Activated effector memory CD4-positive, alpha-beta T cell treated with Interleukin-2 at 50 U/mL for 16 hours (primary cell): Measurements from ENCODE around the gene GMDS.

ENCODE experiments used
- DNase-seq: peaks from one replicate; pipeline ENCODE4 v3.0.0-alpha.2; 2020

The GMDS gene

DNA sequence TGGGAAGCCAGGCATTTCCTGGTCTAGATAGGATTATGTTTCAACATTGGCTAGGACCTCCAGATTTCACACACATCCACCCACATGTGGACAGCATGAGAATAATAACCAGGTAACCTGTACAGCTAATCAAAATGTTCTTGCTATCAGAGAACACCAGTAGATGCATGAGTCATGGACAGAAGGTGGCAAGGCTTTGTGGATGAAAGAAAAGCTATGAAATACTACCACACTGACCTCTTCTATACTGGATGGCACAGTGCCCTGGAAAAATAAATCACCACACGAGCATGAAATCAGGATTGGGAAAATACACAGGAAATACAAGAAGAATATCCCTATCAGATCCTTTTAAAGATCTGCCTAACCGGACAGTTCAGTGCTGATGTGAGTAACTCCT lies 113.0 kb downstream of the GMDS start:
- no peak for DNase-seq

GRCh38 chr6:2129182-2129621 lies 116.2 kb downstream of the GMDS start:
- no peak for DNase-seq

DNA sequence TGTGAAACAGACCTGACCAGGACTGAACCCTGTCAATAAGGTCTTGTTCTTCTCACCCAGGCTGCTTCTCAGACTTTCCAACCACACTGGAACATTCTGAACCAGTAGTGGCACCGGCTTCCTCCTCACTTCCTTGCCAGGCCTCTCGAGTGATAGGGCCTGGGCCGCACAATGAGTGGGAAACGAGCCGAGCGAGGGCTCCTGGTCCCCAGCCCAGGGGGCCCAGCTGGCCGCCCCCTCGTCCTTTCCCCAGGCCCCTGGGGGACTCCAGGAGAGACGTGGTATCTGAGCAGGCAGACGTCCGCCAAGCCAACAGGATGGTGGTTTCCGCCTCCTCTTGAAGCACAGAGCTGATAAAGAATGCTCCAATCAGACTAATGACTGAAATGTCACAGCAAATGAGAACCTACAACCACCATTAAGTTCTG lies 117.9 kb downstream of the GMDS start:
- no peak for DNase-seq

- no peak for DNase-seq
These were observed 119.1 kb downstream of the GMDS start for GRCh38 chr6:2126351-2126750.

- DNase-seq: no peak
These were observed 120.2 kb downstream of the GMDS start for GRCh38 chr6:2125158-2125557.

- no peak for DNase-seq
These were observed 121.1 kb downstream of the GMDS start for GRCh38 chr6:2124260-2124709.

DNA sequence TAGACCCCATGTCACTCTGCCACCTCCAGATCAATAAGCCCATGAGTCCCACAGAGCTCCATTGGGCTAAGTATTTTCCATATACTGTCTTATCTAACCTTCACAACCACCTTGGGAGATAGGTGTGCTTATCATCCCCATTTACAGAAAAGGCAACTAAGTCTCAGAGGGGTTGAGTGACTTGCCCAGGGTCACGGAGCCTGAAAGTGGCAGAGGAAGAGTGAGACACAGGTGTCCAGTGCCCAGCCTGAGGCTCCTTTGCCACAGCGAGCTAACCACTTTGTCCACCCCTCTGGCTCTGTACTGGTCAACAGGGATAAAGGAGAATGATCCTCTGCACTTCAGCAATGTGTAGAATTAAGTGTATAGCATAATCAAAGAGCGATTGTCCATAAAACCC lies 124.5 kb downstream of the GMDS start:
- no peak for DNase-seq

- DNase-seq: no peak
These were observed 126.1 kb downstream of the GMDS start for GRCh38 chr6:2119275-2119674.

DNA sequence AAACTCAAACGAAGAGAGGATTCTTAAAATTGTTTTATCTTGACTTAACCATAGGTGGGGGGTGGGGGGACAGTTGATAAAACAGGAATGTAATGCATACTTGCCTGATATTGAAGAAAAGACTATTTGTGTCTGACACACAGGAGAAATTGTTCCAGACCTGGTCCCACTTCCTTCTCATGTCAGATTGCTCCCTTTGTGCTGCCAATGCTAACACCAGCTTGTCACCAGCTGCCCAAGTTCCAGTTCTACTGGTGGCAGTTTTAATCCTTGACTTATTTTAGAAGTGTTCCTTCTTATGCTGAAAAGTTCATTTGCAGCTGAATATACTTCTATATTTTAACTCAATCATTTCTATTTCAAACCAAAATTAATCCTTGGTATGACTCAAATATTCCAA lies 127.3 kb downstream of the GMDS start:
- no peak for DNase-seq

GRCh38 chr6:2117447-2117846 lies 128.0 kb downstream of the GMDS start:
- no peak for DNase-seq

GRCh38 chr6:2116496-2116895 lies 128.9 kb downstream of the GMDS start:
- DNase-seq: no peak

GRCh38 chr6:2114100-2114499 lies 131.3 kb downstream of the GMDS start:
- no peak for DNase-seq

- no peak for DNase-seq
These were observed 134.2 kb downstream of the GMDS start for GRCh38 chr6:2111162-2111677.

DNA sequence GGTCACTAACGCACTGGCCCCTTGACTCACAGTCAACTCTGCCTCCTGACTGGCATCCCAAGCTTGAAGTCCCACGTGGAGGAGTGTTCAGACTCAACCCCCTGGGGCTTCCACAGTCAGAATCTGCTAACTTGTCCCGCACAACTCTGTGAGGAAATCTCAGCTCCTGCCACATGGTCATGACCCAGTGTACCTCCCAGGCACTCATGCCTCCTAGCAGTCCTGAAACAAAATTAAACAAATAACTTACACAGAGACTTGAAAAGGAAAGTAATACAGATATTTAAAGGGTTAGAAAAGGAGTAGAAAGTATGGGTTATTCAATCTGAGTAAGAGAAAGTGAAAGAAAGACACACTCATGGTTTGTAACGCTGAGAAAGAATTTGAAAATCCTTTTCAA lies 134.9 kb downstream of the GMDS start:
- DNase-seq: no peak

- no peak for DNase-seq
These were observed 135.6 kb downstream of the GMDS start for GRCh38 chr6:2109796-2110195.

DNA sequence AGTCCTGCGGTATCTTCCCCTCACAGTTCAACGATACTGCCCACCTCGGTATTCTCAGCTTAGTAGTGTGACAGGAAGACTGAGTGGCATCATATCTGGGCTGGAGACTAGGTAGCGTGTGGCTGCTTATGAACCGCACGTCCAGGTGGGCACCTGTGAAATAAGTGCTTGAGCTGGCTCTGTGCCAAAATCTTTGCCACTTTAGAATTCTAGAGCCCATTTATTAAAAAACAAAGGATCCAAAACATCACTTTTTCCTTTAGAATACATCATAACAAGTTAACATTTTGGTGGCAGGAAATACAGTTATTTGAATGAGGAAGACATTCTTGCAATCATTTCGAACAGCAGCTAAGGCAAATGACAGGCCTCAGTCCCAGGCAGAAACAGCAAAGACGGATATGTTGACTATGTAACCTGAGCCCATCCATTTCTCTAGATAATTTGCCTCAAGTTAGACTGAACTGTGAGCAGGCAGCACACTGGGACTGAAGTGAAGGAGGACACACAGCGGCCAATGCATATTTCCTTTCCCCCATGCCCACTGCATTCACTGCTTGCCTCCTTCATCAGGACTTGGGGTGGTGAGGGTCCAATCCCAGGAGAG lies 136.6 kb downstream of the GMDS start:
- DNase-seq: no peak

DNA sequence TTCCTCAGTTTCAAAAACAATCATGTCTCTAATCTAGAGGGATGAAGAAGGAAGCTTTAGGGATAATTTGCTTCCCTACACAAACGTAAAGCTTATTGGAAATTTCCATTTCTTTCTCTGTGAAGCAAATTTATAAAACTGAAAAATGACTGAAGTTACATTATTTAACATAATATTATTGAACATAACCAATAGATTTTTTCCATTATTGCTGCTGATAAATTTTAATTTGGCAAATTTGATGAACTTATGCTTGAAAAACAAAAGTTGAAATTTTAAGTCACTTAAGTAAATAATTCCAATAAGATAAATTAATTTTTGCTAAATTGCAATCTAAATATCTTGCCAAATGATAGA lies 140.9 kb downstream of the GMDS start:
- DNase-seq: no peak

- no peak for DNase-seq
These were observed 141.5 kb downstream of the GMDS start for GRCh38 chr6:2103765-2104523.

DNA sequence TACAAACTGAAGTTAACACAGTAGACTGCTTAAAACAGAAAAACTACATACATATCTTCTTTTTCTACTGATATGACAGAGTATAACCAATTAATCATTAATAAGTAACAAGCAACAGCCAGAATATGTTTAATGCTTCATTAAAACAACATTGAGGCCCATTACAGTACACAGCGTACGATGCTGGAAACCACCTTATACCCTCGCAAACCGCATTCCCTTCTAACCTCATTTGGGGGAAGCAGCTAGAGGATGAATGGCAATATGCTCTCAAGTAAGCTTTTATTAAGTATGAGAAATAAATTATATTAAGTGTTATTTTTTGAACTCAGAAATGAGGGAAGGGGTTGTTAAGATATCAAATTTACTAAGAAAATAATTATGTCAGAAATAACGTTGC lies 142.4 kb downstream of the GMDS start:
- DNase-seq: no peak

DNA sequence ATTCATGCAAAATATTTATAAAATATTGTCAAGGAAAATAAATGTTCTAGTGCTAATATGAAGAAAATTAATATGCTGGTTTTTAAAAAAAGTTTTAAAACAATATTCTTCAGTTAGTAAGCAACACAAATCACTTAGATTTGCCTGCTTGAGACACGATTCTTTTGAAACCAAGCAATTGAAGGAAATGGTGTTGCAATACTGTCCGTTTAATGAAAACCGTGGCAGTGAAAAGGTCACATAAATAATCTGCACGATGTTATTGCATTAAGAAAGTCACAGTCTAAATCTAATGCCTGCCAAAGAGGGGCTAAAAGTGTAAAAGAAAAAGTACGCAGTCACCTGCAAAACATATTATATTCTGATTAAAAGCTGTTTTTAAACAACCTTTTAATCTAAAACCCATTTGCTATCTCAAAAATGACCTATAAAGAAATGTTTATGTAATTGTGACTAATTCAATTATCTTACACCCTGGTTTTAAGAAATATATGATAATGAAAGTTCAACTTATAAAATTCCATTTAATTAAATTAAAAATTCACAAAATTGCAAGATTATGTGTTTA lies 143.0 kb downstream of the GMDS start:
- DNase-seq: no peak

GRCh38 chr6:2101213-2101612 lies 144.2 kb downstream of the GMDS start:
- no peak for DNase-seq

DNA sequence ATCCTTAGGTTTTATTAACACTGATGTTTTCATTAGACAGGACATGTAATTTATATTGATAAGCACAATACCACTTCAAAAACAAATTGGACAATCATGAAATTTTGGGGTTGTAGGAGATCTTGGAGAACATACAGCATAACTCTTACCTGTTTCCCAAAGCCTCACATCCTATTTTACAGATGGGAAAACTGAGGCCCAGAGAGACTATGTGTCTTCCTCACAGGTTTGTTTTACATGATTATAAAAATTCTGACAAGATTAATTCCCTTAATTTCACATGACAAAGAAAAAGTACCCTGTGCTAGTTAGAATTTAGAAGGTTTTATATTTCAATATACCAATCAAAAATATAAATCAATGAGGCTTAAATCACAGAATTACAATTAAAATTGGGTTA lies 145.5 kb downstream of the GMDS start:
- DNase-seq: no peak

GRCh38 chr6:2097464-2097863 lies 147.9 kb downstream of the GMDS start:
- no peak for DNase-seq

DNA sequence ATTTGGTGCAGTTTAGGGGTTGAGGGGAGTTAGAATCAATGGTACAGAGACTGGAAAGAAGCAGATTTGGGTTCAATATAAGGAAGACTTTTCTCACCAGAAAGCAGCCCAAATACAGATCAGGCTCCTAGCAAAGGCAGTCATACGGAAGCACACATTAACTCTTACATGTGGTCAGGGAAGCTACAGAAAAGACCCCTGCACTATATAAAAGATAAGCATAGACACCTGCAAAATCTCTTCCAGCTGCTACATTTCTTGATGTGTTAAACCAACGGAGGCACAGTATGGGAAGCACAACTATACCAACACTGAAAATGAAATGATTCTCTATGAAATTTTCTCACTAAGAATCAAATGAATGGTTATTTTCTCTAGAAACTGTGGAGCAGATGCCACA lies 150.8 kb downstream of the GMDS start:
- no peak for DNase-seq
